ENCODE results near the gene SLAMF9. TPM values are rescaled to one million over a fixed set of nuclear protein-coding genes. Genes with fewer than 3 reads are reported as not detected.

SLAMF9 gene
- total RNA-seq, 1 experiment from 2014 or later: not detected

- H3K27ac ChIP-seq (ENCODE audit: low read depth, low read length): no peak overlapping the region
- BruUV-seq (replicated peaks): no TSS peak
Observed at GRCh38 chr1:159992161-159992560, 38.1 kb upstream of the SLAMF9 start.

GRCh38 chr1:159991513-159991912 is 37.5 kb upstream of the SLAMF9 start:
- CTCF ChIA-PET: interaction anchor here (1.5 kb wide), 1 partner anchor 15 kb away, joined by 9 read pairs; no protein-coding TSS in a partner anchor
- Histone ChIP-seq H3K4me2 (ENCODE audit: low read length) (no peak overlapping the region), H4K20me1 (ENCODE audit: insufficient read depth) (no peaks in the 10 kb centered on the region), H3K4me3 (replicated peaks in 1 of 2; ENCODE audit: low read depth in 1 of 2, low read length in 2 of 2) (no peak overlapping the region), H3K4me1 (ENCODE audit: control insufficient read depth in 1 of 2, insufficient read depth in 2 of 2, low read length in 2 of 2) (peaks cover 0 to 9% of the 10 kb centered on the region in 2 experiments; a peak in 2 of 4 replicates), H3K36me3 (ENCODE audit: control insufficient read depth in 1 of 2, insufficient read depth in 2 of 2, low read length in 2 of 2) (no peaks in the 10 kb centered on the region), H3K9ac (ENCODE audit: low read length) (no peak overlapping the region), H3K27ac (ENCODE audit: low read depth, low read length) (no peak overlapping the region), H3K79me2 (ENCODE audit: insufficient read depth, low read length) (no peaks in the 10 kb centered on the region), H3K9me3 (ENCODE audit: control insufficient read depth in 1 of 2, insufficient read depth in 1 of 2, low read depth in 1 of 2, low read length in 2 of 2) (no peaks in the 10 kb centered on the region), H2AFZ (ENCODE audit: low read depth, low read length, poor library complexity, severe bottlenecking) (peak overlapping the region; percentile 83), H3K27me3 (ENCODE audit: insufficient read depth, low read length) (no peaks in the 10 kb centered on the region), H3K9me2 (ENCODE audit: insufficient read depth) (no peaks in the 10 kb centered on the region)
- POLR2A ChIA-PET: no interaction called here
- intact Hi-C loops (cut with micrococcal nuclease): no loop called here
- RAD21 ChIA-PET (ENCODE audit: low non-redundant PET in 1 of 2, low total read pairs in 2 of 2, uncharacterized antibody in 2 of 2, unreplicated experiment in 2 of 2): no interaction called here
- ATAC-seq (no peak), DNase-seq (ENCODE audit: low read depth, low spot score) (no peak)
- no TSS peak for BruUV-seq (replicated peaks)
- TF ChIP-seq ELF1 (IDR thresholded peaks at IDR 0.05; ENCODE audit: borderline replicate concordance, low read depth) (no peak), POLR2A (IDR thresholded peaks at IDR 0.05; ENCODE audit: borderline replicate concordance, extremely low read depth, insufficient read depth, insufficient read length) (no peak), EZH2 (IDR thresholded peaks at IDR 0.05) (no peak), CEBPB (IDR thresholded peaks at IDR 0.05; ENCODE audit: low read depth) (no peak), ZFX (IDR thresholded peaks at IDR 0.05) (no peak), SP1 (IDR thresholded peaks at IDR 0.05; ENCODE audit: low read depth) (no peak), CBX3 (IDR thresholded peaks at IDR 0.05; ENCODE audit: low read depth) (no peak)

More at GRCh38 chr1:159992161-159992560, 38.1 kb upstream of the SLAMF9 start:
- Histone ChIP-seq H3K4me2 (ENCODE audit: low read length) (no peak overlapping the region), H3K79me2 (ENCODE audit: insufficient read depth, low read length) (no peaks in the 10 kb centered on the region), H3K27me3 (ENCODE audit: insufficient read depth, low read length) (no peaks in the 10 kb centered on the region), H2AFZ (ENCODE audit: low read depth, low read length, poor library complexity, severe bottlenecking) (no peak overlapping the region), H3K36me3 (ENCODE audit: control insufficient read depth in 1 of 2, insufficient read depth in 2 of 2, low read length in 2 of 2) (no peaks in the 10 kb centered on the region), H4K20me1 (ENCODE audit: insufficient read depth) (no peaks in the 10 kb centered on the region), H3K9me3 (ENCODE audit: control insufficient read depth in 1 of 2, insufficient read depth in 1 of 2, low read depth in 1 of 2, low read length in 2 of 2) (no peaks in the 10 kb centered on the region), H3K4me1 (ENCODE audit: control insufficient read depth in 1 of 2, insufficient read depth in 2 of 2, low read length in 2 of 2) (peaks cover 0 to 13% of the 10 kb centered on the region in 2 experiments; a peak in 2 of 4 replicates), H3K9ac (ENCODE audit: low read length) (no peak overlapping the region), H3K4me3 (replicated peaks in 1 of 2; ENCODE audit: low read depth in 1 of 2, low read length in 2 of 2) (no peak overlapping the region), H3K9me2 (ENCODE audit: insufficient read depth) (no peaks in the 10 kb centered on the region)
- ChIA-PET POLR2A (no interaction called here), RAD21 (ENCODE audit: low non-redundant PET in 1 of 2, low total read pairs in 2 of 2, uncharacterized antibody in 2 of 2, unreplicated experiment in 2 of 2) (no interaction called here), CTCF (interaction anchor here (1.5 kb wide), 1 partner anchor 15 kb away, joined by 9 read pairs; no protein-coding TSS in a partner anchor)
- DNase-seq (ENCODE audit: low read depth, low spot score): no peak
- TF ChIP-seq ZFX (IDR thresholded peaks at IDR 0.05): no peak
- TF ChIP-seq ZNF274 (IDR thresholded peaks at IDR 0.05; ENCODE audit: low read depth, low read length): no peak
- TF ChIP-seq POLR2A (IDR thresholded peaks at IDR 0.05; ENCODE audit: borderline replicate concordance, extremely low read depth, insufficient read depth, insufficient read length): no peak
- no peak for TF ChIP-seq SIN3A (IDR thresholded peaks at IDR 0.05; ENCODE audit: low read depth)
- no peak for TF ChIP-seq EZH2 (IDR thresholded peaks at IDR 0.05)
- TF ChIP-seq ATF3 (IDR thresholded peaks at IDR 0.05): no peak
- no peak for ATAC-seq
- intact Hi-C loops (cut with micrococcal nuclease): no loop called here
